Left lung (tissue), 10 donors: ENCODE results near the gene FAAP24. TPM values are rescaled to one million over a fixed set of nuclear protein-coding genes. Genes with fewer than 3 reads are reported as not detected.
"Not testable (repeated sequence)": the region's sequence is repeated elsewhere in the genome, so short reads cannot be mapped to it uniquely, and the experiment has no call there.

Source experiments
- ATAC-seq: fragments of 200-7000 bp; cut with Tn5 transposase; one replicate; pipeline ENCODE4 v1.9.1; 2020; ENCODE audit warnings: moderate library complexity
- DNase-seq, 4 donors: peaks; one replicate each; pipeline ENCODE4 v3.0.0-alpha.2; 2013 to 2020
- H3K27ac ChIP-seq, 2 donors: fragments of 200-600 bp; sonication (generic) in 1 of 2; one replicate each; pipeline versions ENCODE4 v1.5.0 to v1.8.0; 2020 to 2021
- H3K27me3 ChIP-seq, 2 donors: fragments of 200-600 bp; sonication (generic) in 1 of 2; one replicate each; pipeline versions ENCODE4 v1.5.0 to v1.8.0; 2020 to 2021
- H3K36me3 ChIP-seq, 2 donors: fragments of 200-600 bp; sonication (generic) in 1 of 2; one replicate each; pipeline versions ENCODE4 v1.5.0 to v1.8.0; 2020 to 2021
- H3K4me1 ChIP-seq, 2 donors: fragments of 200-600 bp; one replicate each; pipeline ENCODE4 v1.8.0; 2021
- H3K4me3 ChIP-seq, 2 donors: fragments of 200-600 bp; sonication (generic) in 1 of 2; one replicate each; pipeline versions ENCODE4 v1.5.0 to v1.8.0; 2020 to 2021; ENCODE audit warnings: mild to moderate bottlenecking in 1 of 2
- H3K9me3 ChIP-seq, 2 donors: fragments of 200-600 bp; sonication (generic) in 1 of 2; one replicate each; pipeline versions ENCODE4 v1.5.0 to v1.8.0; 2020 to 2021
- intact Hi-C, 2 donors: fragments of 100-400 bp; cut with DNase I; formaldehyde crosslinking; loops; one replicate each; pipeline versions ENCODE4 v1.11.2 to v1.14.2; 2022
- polyA plus RNA-seq, 6 donors: library from polyadenylated mRNA; unstranded; fragments of 120-200 nt; gene quantifications; one replicate each; pipeline ENCODE4 v1.2.1, GENCODE V29; 2013; ENCODE audit not compliant: insufficient read length in 6 of 6
- total RNA-seq, 2 donors: library from RNA; stranded (reverse); fragmentation: NEBNext Ultra II Directional; extraction: Animal tissue kit (Norgen Biotek cat#: 25700); gene quantifications; one replicate each; pipeline ENCODE4 v1.2.1, GENCODE V29; 2021
- TF ChIP-seq, protein P1 (sequence below), 2 donors: fragments of 200-600 bp; sonication (generic) in 1 of 2; IDR thresholded peaks; one replicate each; pipeline versions ENCODE4 v1.5.0 to v1.8.0; 2021; ENCODE audit warnings: antibody characterized with exemption in 2 of 2
- donor health status: DM: no; HTN: yes; CAD: no.
- donor health status: DM: no; HTN: no; CAD: no.

FAAP24 gene
- total and polyA plus RNA-seq, 8 donors, result 2.7 to 4.8 (median 3.7) TPM

DNA sequence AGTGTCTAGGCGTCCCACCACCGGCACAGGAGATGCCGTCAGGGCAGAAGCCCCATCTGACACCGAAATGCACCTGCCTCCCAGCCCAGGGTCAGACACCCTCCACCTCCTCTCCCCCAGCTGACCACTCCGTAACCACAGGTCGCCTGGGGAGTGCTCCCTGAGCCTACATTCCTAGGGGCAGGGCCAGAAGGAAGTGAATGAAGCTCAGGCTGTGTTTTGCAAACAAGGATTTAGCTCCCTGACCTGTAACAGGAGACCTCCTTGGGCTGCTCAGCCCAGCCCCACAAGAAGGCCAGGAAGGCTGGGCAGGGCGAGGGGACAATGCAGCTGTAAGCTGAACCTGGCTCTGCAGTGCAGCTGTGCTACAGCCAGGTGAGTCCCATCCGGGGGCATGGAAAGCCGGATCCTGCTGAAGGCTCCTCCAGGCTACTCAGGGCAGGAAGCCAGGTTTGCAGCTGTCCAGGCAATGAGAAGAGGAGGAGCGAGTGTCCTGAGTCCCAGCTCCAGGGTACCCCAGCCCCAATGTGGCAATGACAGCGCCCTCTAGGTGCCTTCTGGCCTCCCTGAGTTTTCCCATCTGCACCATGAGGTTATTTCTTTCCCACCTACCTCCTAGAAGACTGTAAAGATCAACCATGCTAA lies 50.6 kb downstream of the FAAP24 start:
- Histone ChIP-seq H3K9me3 (no peaks in the 10 kb centered on the region), H3K4me1 (no peaks in the 10 kb centered on the region), H3K36me3 (peaks cover 0 to 3% of the 10 kb centered on the region in 2 donors), H3K27me3 (no peaks in the 10 kb centered on the region), H3K4me3 (no peak overlapping the region), H3K27ac (no peak overlapping the region)
- TF ChIP-seq, protein P1, sequence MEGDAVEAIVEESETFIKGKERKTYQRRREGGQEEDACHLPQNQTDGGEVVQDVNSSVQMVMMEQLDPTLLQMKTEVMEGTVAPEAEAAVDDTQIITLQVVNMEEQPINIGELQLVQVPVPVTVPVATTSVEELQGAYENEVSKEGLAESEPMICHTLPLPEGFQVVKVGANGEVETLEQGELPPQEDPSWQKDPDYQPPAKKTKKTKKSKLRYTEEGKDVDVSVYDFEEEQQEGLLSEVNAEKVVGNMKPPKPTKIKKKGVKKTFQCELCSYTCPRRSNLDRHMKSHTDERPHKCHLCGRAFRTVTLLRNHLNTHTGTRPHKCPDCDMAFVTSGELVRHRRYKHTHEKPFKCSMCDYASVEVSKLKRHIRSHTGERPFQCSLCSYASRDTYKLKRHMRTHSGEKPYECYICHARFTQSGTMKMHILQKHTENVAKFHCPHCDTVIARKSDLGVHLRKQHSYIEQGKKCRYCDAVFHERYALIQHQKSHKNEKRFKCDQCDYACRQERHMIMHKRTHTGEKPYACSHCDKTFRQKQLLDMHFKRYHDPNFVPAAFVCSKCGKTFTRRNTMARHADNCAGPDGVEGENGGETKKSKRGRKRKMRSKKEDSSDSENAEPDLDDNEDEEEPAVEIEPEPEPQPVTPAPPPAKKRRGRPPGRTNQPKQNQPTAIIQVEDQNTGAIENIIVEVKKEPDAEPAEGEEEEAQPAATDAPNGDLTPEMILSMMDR (IDR thresholded peaks at IDR 0.05), result no peak
- ATAC-seq (no peak), DNase-seq (peak in 1 of 4 donors; percentile 7)
- intact Hi-C loops, result no loop called here

DNA sequence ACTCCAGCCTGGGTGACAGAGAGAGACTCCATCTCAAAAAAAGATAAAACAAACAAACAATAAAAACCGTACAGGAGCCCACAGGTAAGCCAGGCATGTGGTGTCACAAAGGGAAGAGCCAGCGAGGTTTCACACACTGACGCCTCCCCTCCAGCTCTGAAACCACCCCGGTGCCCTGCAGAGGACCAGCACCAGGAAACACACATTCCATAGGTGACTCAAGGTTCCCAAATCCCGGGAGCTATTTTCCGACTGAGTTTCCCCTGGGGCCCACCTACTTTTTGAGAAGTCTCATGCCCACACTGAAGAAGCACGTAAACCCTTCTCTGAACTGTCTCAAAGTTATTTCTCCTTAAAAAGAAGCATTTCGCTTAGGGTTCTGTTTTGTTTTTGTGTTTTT lies 52.4 kb downstream of the FAAP24 start:
- intact Hi-C loops, result no loop called here
- Histone ChIP-seq H3K27ac (no peak overlapping the region), H3K9me3 (no peaks in the 10 kb centered on the region), H3K4me1 (no peaks in the 10 kb centered on the region), H3K36me3 (peaks cover 0 to 3% of the 10 kb centered on the region in 2 donors), H3K27me3 (no peaks in the 10 kb centered on the region), H3K4me3 (no peak overlapping the region)
- ATAC-seq (no peak), DNase-seq (no peak)
- TF ChIP-seq, protein P1 (IDR thresholded peaks at IDR 0.05), result no peak

DNA sequence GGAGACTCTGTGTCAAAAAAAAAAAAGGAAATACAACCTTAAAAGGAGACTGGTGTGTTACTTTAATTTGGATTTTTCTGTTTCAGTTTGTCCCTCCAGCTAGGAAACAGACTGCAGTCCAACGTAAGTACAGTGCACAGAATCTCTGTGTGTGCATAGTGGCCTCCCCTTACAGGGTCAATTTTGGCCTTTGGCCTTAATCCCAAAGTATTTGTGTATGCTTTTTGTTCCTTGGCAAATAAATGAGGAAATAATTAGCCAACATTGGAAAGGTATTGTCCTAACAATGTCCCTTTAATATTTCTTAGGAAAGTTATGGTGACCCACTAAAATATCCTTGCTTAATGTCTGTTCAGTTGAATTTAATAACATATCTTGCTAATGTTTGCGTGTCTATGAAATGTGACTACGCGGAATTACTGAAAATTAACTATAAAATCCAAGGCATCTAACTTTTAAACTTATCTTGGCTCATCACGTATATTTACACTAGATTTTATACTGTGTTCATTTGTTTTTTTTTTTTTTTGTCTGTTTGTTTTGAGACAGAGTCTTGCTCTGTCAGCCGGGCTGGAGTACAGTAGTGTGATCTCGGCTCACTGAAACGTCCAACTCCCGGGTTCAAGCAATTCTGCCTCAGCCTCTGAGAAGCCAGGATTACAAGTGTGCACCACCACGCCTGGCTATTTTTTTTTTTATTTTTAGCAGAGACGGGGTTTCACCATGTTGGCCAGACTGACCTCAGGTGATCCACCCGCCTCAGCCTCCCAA lies 53.6 kb downstream of the FAAP24 start:
- H3K4me3 ChIP-seq, intact Hi-C loops, H3K36me3 ChIP-seq, H3K4me1 ChIP-seq, ATAC-seq, H3K9me3 ChIP-seq, DNase-seq, H3K27ac ChIP-seq, H3K27me3 ChIP-seq: not testable (repeated sequence)

DNA sequence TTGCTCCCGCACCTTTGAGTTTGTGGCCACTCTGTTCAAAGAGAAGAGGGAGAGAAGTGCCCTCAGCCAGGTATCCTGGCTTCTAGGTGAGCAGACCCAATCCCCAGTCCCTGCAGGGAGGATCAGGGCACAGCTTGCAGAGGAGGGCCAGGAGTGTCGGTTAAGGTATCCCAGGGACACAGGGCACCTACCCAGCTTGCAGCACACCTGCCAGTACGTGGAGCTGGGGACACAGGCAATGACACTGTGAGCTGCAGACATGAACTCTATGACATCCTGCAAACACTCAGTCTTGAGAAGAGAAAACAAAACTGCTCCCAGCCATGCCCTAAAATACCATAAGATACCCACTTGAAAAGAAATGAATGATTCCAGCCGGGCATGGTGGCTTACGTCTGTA lies 54.6 kb downstream of the FAAP24 start:
- H3K4me1 ChIP-seq, ATAC-seq, H3K27ac ChIP-seq: not testable (repeated sequence)

More for the DNA sequence above, 54.6 kb downstream of the FAAP24 start:
- H3K4me3 ChIP-seq, intact Hi-C loops, H3K36me3 ChIP-seq, DNase-seq, H3K9me3 ChIP-seq, H3K27me3 ChIP-seq: not testable (repeated sequence)

Other genes with a start within 250 kb of the FAAP24 start
- gene SLC7A9, start 102.5 kb upstream of the FAAP24 start, total RNA-seq, result under 1 TPM in 1 of 2 donors, not detected in 1; 0.35 TPM
- 1 to 10 TPM in 3 of 6 donors, under 1 TPM in 3; 0.61 to 1.4 (median 1.0) TPM for gene SLC7A9, start 102.5 kb upstream of the FAAP24 start, polyA plus RNA-seq
- gene CEP89, start 284 bp upstream of the FAAP24 start, total RNA-seq, result 10 to 100 TPM; 19.1 to 22.4 TPM
- 10 to 100 TPM; 30.8 to 37.9 (median 33.0) TPM for gene CEP89, start 284 bp upstream of the FAAP24 start, polyA plus RNA-seq
- 1 to 10 TPM; 8.9 to 9.6 TPM for gene RHPN2, start 92.6 kb downstream of the FAAP24 start, total RNA-seq
- gene RHPN2, start 92.6 kb downstream of the FAAP24 start, polyA plus RNA-seq, result 10 to 100 TPM in 2 of 6 donors, 1 to 10 TPM in 4; 5.3 to 10.1 (median 7.8) TPM
- 1 to 10 TPM; 5.4 to 7.0 TPM for gene GPATCH1, start 108.9 kb downstream of the FAAP24 start, total RNA-seq
- gene GPATCH1, start 108.9 kb downstream of the FAAP24 start, polyA plus RNA-seq, result 10 to 100 TPM; 14.0 to 19.9 (median 16.5) TPM
- gene WDR88, start 159.9 kb downstream of the FAAP24 start, total RNA-seq, result not detected
- gene WDR88, start 159.9 kb downstream of the FAAP24 start, polyA plus RNA-seq, result 1 to 10 TPM; 1.2 to 1.9 (median 1.5) TPM
- 10 to 100 TPM; 18.1 to 33.5 TPM for gene LRP3, start 222.1 kb downstream of the FAAP24 start, total RNA-seq
- 10 to 100 TPM; 18.6 to 31.9 (median 25.2) TPM for gene LRP3, start 222.1 kb downstream of the FAAP24 start, polyA plus RNA-seq